Epithelial cell of proximal tubule (primary cell): ENCODE measurements around the gene DENND6B. TPM values are rescaled to one million over a fixed set of nuclear protein-coding genes. Genes with fewer than 3 reads are reported as not detected.

Experiments
- DNase-seq: peaks from one replicate; pipeline ENCODE4 v3.0.0-alpha.2; 2011; ENCODE audit warnings: low read depth
- H3K4me3 ChIP-seq: 2 replicates; pipeline ENCODE4 v1.5.1; 2011; ENCODE audit warnings: low read depth, mild to moderate bottlenecking, low read length
- CTCF ChIP-seq: conservative IDR thresholded peaks from 2 replicates; pipeline ENCODE4 v1.5.1; 2012; ENCODE audit warnings: low read depth, mild to moderate bottlenecking, low read length
- total RNA-seq: library from RNA; depleted of rRNA; stranded (reverse); fragments of >200 nt; gene quantifications from 2 replicates; pipeline ENCODE4 v1.2.3, GENCODE V29; 2015

The DENND6B gene
- total RNA-seq, 1 donor from 2014 or later: 4.4 TPM

- no peak for DNase-seq
- TF ChIP-seq CTCF: no peak
- no peak overlapping the region for H3K4me3 ChIP-seq
These were observed 44.3 kb downstream of the DENND6B start for GRCh38 chr22:50282361-50283155.

GRCh38 chr22:50281957-50282356 lies 44.9 kb downstream of the DENND6B start:
- no peak for TF ChIP-seq CTCF
- DNase-seq: no peak
- no peak overlapping the region for H3K4me3 ChIP-seq

GRCh38 chr22:50281384-50281760 lies 45.4 kb downstream of the DENND6B start:
- no peak overlapping the region for H3K4me3 ChIP-seq
- no peak for TF ChIP-seq CTCF
- DNase-seq: no peak

- TF ChIP-seq CTCF: no peak
- no peak overlapping the region for H3K4me3 ChIP-seq
- no peak for DNase-seq
These were observed 46.0 kb downstream of the DENND6B start for GRCh38 chr22:50280708-50281383.

GRCh38 chr22:50280022-50280707 lies 46.6 kb downstream of the DENND6B start:
- H3K4me3 ChIP-seq: no peak overlapping the region
- DNase-seq: no peak
- TF ChIP-seq CTCF: no peak

GRCh38 chr22:50278956-50279619 lies 47.7 kb downstream of the DENND6B start:
- DNase-seq: no peak
- no peak for TF ChIP-seq CTCF
- H3K4me3 ChIP-seq: no peak overlapping the region
